Globus pallidus (tissue), 1 donor: ENCODE measurements around the gene PDRG1.
"Not testable (repeated sequence)": the region's sequence is repeated elsewhere in the genome, so short reads cannot be mapped to it uniquely, and the experiment has no call there.

Experiments
- DNase-seq: peaks from one replicate; pipeline ENCODE4 v3.0.0-alpha.2; 2015; ENCODE audit warnings: low spot score

Gene PDRG1

DNA sequence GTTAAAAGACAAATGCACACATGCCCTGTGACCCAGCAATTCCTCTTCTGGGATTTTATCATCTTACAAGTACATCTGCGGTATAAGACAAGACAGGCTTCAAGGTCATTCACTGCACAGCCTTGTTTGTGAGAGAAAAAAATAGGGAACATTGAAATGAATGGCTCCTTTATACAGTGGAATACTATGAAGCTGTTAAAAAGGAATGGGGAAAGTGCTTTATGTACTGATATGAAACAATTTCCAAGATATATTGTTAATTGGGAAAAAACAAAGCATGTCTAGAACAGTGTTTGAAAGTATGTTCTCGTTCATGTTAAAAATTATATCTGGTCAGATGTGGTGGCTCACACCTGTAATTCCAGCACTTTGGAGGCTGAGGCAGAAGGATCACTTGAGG, 25.4 kb downstream of the PDRG1 start:
- DNase-seq = no peak

DNA sequence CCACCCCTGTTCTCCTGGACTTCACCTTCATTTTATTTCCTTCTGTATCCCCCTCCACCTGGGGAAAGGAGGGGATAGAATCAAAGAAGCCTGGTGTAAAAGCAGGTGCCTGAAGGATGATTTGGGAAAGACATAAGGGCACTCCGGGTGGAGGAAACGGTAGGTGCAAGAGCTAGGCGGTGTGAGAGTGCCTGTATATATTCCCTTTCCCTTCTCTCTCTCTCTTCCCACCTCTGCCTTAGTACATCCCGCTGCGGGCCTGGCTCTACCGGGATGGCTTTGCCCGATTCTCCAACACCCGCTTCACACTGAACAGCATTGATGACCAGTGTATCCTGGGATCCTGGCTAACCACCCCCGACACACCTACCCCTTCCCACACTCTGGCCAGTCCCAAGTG, 26.2 kb downstream of the PDRG1 start:
- no peak for DNase-seq

DNA sequence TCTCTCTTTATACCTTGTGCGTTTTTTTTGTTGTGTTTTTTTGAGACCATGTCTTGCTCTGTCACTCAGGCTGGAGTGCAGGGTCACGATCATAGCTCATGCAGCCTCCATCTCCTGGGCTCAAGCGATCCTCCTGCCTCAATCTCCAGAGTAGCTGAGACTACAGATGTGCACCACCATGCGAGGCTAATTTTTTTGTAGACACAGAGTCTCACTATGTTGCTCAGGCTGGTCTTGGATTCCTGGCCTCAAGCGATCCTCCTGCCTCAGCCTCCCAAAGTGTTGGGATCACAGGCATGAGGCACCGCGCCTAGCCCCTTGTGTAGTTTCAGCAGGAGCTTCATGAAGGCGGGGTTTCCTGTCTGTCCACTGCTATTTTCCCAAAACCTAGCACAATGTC, 27.3 kb downstream of the PDRG1 start:
- DNase-seq = no peak

DNA sequence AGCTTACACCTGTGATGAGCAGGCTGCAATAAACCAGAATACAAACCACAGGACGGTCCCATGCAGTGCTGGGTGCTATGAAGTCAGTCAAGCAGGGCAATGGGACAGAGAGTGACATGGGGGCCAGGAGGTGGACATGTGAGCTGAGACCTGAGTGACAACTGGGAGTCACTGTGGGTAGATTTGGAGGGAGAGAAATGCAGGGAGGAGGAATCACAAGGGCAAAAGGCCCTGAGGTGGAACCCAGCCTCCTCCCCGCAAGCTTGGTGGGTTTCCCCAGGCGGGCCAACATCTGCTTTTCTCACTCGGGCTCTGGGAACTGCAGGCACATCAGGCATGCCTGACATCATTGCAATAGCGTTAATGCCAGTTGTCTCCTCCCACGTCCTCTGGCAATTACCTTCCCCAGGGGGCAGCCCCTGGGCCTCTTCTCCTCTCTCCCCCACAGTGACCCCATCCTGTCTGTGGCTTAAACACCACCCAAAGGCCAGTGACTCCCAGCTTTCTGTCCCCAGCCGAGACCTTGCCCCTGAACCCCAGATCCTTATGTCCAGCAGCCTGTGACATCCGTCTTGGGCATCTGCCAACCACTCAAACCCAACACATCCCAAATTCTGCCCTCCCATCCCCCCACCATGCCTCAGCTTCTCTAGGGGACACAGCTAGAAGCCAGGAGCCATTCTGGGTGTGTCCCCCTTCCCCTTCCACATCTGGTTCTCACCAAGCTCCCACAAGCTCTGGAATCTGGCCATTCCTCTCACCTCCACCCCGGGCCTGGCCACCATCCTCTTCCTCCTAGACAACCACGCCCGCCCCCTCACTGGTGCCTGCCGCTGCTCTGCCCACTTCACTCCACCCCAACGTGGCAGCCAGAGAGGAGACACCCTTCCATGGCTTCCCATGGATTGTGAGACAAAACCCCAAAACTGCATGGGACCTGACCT, 28.2 kb downstream of the PDRG1 start:
- no peak for DNase-seq

DNA sequence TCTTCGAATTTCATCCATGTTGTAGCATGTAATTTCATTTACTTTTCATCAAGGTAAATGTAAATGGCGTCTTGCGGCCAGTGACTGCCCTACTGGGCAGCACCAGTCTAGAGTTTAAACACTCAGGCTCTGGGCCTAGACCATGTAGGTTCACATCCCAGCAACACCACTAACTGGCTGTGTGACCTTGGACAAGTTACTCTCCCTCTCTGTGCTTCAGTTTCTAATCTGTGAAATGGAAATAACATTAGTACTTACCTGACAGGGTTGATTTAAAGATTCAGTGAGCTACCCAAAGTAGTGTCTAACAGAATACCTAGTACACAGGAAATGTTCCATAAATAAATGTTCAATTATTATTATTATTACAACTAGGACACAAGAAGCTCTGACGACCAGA, 29.3 kb downstream of the PDRG1 start:
- DNase-seq = no peak

DNA sequence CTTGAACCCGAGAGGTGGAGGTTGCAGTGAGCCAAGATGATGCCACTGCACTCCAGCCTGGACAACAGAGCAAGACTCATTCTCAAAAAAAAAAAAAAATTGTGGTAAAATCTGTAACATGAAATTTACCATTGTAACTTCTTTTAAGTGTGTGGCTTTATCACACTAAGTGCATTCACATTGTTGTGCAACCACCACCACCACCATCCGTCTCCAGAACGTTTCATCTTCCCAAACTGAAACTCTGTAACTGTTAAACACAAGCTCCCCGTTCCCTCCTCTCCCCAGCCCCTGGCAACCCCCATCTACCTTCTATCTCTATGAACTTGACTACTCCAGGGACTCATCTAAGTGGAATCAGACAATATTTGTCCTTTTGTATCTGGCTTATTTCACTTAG, 29.7 kb downstream of the PDRG1 start:
- DNase-seq = no peak

DNA sequence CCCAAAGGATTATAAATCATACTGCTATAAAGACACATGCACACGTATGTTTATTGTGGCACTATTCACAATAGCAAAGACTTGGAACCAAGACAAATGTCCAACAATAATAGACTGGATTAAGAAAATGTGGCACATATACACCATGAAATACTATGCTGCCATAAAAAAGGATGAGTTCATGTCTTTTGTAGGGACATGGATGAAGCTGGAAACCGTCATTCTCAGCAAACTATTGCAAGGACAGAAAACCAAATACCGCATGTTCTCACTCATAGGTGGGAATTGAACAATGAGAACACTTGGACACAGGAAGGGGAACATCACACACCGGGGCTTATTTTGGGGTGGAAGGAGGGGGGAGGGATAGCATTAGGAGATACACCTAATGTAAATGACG, 30.4 kb downstream of the PDRG1 start:
- not testable (repeated sequence) for DNase-seq

DNA sequence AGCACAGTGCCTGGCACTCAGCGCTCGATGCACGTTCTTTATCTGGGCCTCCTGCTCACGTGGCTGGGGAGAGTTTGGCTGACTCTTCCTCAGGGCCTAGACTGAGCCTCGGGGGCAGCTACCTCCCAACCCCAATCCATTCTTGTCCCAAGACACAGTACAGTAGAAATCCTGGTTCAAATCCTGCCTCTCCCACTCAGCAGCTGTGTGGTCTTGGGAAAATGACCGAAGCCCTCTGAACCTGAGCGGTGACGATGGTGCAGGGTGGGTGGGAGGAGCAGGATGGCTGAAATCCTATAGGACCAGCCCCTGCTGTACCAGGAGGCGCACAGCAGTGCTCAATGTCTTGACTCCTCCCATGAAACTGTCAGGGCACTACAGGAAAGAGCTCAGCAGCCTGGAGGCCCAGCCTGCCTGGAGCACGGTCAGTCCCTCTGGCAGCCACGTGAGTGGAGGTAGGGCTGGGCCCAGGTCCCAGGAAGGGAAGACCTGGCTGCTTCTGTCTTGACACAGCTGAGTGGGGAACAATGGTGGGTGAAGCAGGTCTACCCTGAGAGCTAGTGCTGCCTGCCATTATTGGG, 31.5 kb downstream of the PDRG1 start:
- no peak for DNase-seq

DNA sequence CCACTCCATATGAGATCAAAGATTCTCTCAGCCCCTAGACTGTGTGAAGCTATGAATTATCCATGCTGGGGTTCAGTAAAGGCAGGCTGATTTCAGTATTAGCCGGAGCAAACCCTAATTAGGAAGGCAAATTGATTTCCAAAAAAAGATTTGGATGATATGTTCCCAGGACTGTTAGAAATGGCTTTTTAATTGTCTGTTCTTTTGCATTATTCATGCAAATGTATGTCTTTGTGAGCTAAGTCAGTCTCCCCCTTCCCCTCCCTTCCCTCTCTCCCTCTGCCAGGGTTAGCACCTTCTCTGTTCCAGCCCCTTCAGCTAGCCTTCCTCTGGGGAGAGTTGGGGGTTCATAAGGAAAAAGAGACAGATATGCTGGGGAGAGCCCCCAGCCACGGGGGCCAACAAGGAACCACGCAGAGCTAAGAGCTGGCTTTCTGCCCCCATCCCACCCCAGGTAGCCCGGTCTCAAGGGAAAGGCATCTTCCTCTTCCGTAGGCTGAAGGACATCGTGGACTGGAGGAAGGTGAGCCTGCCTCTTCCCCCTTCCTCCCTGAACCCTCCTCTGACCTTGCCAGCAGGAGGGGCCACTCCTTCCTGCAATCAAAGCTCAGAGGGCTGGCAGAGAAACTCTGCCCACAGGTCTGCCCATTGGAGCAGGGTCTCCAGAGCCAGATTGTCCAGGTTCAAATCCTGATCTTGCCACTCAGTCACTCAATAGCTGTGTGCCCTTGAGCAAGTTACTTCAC, 32.3 kb downstream of the PDRG1 start:
- DNase-seq = no peak

DNA sequence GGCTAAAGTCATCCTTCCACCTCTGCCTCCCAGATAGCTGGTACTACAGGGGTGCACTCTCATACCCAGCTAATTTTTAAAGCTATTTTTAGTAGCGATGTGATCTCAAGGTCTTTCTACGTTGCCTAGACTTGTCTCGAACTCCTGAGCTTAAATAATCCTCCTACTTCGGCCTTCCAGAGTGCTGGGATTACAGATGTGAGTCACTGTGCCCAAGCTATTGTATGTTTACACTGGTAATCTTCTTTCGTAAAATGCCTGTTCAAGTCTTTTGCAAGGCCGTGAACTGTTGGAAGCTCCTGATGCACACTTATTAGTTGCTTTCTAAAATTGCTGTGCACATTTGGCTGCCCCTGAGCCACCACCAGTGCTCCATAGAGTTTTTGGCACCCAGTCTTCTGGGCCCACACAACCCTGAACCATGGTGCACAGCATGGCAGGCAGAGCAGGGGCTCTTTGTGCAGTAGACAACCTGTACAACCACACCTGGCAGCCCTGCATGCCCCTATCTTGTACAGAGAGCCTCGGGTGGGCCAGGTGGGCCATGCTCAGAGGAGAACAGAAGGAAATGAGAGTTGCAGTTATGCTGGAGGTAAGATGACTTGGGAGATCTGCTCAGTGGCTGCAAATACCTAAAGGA, 33.3 kb downstream of the PDRG1 start:
- DNase-seq = no peak

DNA sequence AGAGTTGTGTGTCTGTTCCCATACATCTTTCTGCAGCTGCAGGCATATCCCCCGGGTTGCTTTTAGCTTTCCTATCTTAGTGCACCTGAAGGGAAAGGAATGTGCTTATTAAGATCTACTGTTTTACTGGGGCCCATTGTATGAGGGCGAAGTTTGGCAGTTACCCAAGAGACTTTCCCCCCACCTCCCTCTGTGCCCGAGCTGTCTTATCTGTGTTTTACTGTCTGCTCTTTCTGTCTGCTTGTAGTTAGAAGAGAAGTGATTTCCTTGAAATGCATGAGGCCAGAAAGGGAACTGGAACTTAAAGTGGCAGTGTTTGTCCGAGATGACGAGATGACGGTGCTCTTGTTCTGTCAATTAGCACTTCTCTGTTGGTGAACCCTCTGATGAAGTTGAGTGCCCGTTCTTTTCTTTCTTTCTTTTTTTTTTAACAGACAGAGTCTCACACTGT, 33.9 kb downstream of the PDRG1 start:
- DNase-seq = not testable (repeated sequence)

DNA sequence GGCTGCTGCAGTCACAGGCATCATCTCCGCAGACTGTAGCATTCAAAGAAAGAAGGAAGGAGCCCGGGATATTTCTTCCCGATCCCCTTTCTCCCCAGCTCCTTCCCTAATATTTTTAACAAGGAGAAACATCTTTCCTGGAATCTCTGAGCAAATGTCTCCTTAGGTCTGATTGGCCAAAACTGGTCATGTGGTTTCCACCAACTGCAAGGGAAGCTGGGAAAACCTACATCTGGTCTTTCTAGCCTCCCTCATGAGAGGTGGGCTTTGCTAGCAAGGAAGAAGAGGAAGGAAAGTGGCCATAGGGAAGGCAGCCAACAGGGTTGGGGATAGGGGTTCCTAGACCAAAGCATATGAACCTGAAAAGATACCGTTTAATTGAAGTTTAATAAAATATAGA, 35.1 kb downstream of the PDRG1 start:
- no peak for DNase-seq

DNA sequence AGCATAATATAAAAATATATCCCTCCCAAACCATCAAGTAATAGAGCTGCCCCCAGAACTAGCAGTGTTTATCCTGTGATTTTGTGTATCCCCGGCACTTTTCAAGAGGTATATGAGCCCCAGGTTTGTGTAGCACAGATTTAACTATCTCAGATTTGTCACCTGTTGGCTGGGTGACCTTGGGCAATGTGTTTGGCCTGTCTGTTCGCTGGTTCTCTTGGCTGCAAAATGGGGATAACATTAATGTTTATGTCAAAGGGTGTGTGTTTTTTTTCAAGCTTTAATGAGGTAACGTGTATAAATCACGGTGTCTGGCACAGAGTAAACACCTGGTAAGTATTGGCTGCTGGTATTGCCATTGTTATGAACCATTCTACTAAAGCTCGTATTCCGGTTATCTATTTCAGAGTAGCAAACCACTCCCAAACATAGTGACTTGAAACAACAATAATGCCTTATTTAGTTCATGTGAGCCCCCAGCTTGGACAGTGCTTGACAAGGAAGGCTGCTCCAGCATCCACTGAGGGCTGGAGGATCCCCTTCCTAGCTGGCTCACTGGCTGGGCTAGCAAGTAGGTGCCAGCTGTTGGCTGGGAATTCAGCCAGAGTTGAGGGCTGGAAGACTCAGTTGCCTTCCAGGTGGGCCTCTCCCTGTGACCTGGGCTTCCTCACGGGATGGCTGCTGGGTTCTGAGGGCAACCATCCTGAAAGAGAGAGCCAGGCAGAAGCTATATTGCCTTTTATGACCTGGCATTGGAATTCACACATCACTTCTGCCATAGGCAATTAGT, 36.2 kb downstream of the PDRG1 start:
- DNase-seq = no peak

DNA sequence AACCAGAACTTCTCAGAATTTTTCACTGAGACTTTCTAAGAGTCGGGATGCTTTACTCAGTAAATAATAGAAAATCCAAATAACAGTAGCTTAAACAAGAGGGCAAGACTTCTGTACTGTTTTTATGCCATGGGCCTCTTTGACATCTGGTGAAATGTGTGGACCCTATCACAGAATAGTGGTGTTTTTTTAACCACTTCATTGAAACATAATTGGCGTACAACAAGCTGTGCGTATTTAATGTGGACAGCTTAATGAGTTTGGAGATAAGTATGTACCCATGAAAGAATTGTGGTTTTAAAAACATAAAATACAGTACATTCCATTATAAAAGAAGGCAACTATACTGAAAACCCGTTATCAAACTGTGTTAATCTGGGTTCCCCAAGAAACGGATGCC, 37.7 kb downstream of the PDRG1 start:
- no peak for DNase-seq

DNA sequence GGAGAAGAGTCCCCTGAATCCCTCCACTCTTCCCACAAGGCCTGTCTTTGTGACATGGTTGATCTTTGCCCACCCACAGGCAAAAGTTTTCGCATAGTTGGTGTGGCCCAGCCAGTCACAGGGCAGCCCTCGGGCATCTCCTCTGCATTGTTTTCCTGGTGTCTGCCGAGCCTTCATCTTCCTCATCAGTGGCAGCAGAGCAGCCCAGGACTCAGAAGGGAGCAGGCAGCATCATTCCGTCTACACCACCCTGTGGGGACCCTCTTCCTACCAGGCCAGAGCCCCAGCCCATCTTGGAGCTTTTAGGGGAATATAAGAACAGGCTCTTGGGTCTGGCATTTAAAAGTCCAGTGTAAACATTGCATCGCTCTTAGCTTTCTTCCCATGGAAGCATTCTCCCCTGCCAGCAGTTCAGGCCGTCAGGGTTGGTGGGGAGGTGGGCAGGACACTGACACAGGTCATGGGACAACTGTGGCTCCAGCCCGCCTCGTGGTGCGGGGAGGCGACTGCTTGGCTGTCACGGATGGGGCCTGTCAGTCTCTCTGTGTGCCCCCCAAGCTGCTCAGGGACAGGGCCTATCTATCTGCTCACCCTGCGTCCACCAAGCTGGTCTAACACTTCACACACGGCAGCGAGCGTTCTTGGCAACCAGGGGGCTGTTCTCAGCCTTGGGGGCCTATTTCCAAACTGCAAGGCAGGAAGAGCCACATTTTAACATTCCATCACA, 38.3 kb downstream of the PDRG1 start:
- no peak for DNase-seq

DNA sequence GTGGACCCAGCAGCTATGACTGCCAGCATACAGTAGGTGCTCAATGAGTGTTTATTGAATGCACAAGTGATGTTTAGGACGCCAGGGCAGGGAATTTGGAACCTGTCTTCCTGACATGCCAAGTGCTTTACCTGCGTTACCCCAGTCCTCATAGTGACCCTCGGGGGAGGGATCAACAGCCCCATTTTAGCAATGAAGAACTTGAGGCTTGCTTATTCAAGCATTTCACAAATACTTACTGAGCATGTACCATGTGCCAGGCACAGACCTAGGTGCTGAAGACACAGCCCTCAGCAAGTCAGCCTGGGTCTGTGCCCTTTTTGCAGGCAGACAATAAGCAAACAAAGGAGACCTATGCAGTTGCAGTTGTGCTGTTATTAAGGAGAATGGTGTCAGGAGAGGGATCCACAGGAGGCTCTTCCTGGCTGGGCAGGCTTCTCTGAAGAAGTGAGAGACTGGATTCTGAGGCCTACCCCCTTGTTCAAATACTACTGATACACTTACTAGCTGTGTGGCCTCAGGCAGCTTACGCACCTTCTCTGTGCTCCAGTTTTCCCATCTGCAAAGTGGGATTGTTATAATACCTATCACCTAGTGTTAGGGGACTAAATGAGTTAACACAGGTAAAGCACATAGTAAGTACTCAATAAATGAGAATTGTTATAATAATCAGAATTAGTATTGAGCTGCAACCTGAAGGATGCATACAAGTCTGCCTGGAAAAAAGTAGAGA, 41.6 kb downstream of the PDRG1 start:
- no peak for DNase-seq

DNA sequence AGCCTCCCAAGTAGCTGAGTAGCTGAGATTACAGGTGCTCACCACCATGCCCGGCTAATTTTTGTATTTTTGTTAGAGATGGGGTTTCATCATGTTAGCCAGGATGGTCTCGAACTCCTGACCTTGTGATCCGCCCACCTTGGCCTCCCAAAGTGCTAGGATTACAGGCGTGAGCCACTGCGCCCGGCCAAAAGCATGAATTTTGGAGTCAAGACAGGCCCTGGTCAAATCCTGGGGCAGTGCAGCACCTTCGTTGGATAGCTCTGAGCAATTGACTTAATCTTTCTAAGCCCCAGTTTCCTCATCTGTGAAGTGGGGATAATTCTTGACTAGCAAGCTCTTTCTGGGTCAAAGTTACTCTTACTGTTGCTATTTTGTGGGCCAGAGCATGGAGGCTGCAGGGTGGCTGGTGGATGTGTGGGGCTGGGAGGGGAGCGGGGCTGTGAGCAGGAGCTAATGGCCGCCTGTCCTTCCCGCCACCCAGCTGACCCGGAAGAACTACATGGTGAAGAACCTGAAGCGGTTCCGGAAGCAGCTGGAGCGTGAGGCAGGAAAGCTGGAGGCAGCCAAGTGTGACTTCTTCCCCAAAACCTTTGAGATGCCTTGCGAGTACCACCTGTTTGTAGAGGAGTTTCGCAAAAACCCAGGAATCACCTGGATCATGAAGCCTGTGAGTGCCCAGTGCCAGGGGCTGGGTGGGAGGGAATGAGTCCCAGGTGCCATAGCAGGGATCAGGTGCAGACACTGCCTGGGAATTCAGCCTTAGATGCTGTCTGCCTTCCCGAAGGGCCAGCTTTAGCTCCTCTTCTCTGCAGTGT, 42.4 kb downstream of the PDRG1 start:
- DNase-seq = no peak

DNA sequence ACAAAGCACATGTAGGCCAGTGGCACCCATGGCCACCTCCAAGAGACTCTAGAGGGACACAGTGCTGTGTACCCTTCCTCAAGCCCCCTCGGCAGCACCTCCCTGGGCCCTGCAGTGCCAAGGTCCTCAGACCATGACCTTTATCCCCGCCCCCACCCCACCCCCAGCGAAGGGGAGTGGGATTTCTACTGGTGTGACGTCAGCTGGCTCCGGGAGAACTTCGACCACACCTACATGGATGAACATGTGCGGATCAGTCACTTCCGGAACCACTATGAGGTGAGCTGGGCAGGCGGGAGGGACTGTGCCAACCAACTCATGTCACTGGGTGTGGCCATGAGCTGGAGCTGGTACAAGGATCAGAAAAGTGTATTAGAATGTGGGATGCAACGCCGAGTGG, 43.4 kb downstream of the PDRG1 start:
- no peak for DNase-seq

DNA sequence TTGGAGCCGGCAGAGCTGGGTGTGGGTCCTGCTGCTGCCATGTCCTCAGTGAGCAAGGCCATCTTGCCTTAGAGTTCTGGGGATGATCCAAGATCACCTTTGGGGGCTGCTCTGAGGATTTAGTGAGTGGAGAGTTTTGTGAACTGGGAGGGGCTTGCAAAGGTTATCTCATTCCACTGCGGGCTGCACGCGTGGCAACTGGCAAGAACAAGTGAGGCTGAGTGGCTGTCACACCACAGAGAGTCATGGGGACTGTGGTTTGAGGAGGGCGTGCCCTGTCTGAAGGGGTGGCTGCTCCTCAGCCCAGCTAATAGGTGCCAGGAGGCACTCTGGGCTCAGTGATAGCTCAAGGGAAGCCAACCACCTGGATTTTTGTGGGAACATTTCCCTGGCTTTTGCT, 43.8 kb downstream of the PDRG1 start:
- DNase-seq = no peak
